ENCODE measurements around the gene GRHL3.
A peak's percentile ranks its signal among the peaks of the same experiment; 100 is the strongest.

GRHL3 gene

GRCh38 chr1:24384251-24385090 lies 65.3 kb downstream of the GRHL3 start:
- DNase-seq (ENCODE audit: low spot score): peak; percentile 71
- ChIA-PET POLR2A (ENCODE audit: low non-redundant PET) (no interaction called here), CTCF (interaction anchor here (0.6 to 2.0 kb wide), 4 partner anchors 100 to 196 kb away, joined by 3 to 8 read pairs (median 4); no protein-coding TSS in a partner anchor)
- no peak for TF ChIP-seq CTCF (conservative IDR thresholded peaks at IDR 0.05; ENCODE audit: low read depth)
- peak overlapping the region; percentile 76 for H3K27ac ChIP-seq

GRCh38 chr1:24385160-24385940 lies 66.2 kb downstream of the GRHL3 start:
- TF ChIP-seq CTCF (conservative IDR thresholded peaks at IDR 0.05; ENCODE audit: low read depth): no peak; the same call in 1 of the 2 replicates
- peak overlapping the region; percentile 76 for H3K27ac ChIP-seq
- ChIA-PET CTCF (interaction anchor here (0.7 to 2.0 kb wide), 6 partner anchors 14 to 187 kb away, joined by 3 to 8 read pairs (median 4); no protein-coding TSS in a partner anchor), POLR2A (ENCODE audit: low non-redundant PET) (no interaction called here)
- DNase-seq (ENCODE audit: low spot score): no peak

- CTCF ChIA-PET: interaction anchor here (0.7 to 1.0 kb wide), 4 partner anchors 15 to 187 kb away, joined by 3 to 4 read pairs (median 4); no protein-coding TSS in a partner anchor
- no peak for DNase-seq (ENCODE audit: low spot score)
- POLR2A ChIA-PET (ENCODE audit: low non-redundant PET): no interaction called here
- TF ChIP-seq CTCF (conservative IDR thresholded peaks at IDR 0.05; ENCODE audit: low read depth): no peak
- H3K27ac ChIP-seq: peak overlapping the region; percentile 36; the same call in 1 of the 2 replicates
Measured at GRCh38 chr1:24386241-24386640, 67.1 kb downstream of the GRHL3 start.

DNA sequence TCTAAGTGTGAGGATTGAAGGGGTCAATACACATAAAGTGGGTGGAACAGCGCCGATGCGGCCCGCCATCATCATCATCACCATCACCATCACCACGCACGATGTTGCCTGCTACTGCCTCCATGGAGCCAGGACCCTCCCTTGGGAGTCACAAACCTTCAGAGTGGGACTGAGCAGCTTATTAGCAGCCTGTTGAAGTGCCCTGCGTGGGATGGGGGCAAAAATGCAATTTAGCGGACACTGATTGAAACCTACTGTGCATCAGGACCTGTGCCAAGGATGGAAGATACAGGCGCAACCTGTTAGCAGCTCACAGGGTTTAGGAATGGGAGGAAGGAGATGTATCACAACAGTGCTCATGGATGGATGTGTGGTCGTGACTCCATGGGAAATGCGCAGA lies 67.8 kb downstream of the GRHL3 start:
- POLR2A ChIA-PET (ENCODE audit: low non-redundant PET): no interaction called here
- no peak for DNase-seq (ENCODE audit: low spot score)
- no peak for TF ChIP-seq CTCF (conservative IDR thresholded peaks at IDR 0.05; ENCODE audit: low read depth)
- CTCF ChIA-PET: interaction anchor here (1.0 kb wide), 1 partner anchor 185 kb away, joined by 4 read pairs; no protein-coding TSS in a partner anchor
- 0 out of 2 replicates have a peak overlapping the region, but pooled peaks have one; percentile 4 for H3K27ac ChIP-seq

DNA sequence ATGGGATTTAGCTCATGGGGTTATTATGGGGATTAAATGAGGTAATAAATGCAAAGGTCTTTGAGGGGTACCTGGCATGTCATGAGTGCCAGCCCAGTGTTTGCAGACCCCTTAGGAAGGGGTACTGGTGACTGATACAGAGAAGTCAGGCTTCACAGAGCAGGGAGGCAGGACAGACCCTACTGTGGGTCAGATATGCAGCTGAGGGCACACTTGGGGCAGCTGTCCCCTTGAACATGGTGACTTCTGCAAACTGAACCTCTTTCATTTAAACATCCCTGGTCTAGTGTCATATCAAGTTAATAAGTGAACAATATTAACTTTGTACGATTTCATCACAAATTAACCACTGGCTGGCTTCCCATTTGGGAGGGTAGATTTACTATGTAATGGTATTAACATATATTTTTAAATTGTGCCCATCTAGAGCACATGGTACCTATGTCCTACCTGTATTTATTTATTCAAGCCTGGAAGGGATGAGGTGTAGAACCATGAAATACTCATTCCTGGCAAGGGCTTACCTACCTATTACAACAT lies 68.5 kb downstream of the GRHL3 start:
- no peak for TF ChIP-seq CTCF (conservative IDR thresholded peaks at IDR 0.05; ENCODE audit: low read depth)
- H3K27ac ChIP-seq: peak overlapping the region; percentile 4; the same call in 1 of the 2 replicates
- DNase-seq (ENCODE audit: low spot score): no peak
- ChIA-PET CTCF (interaction anchor here (1.0 to 1.5 kb wide), 2 partner anchors 186 to 237 kb away, joined by 3 to 4 read pairs; no protein-coding TSS in a partner anchor), POLR2A (ENCODE audit: low non-redundant PET) (no interaction called here)

All from RWPE1 (cell line).